ENCODE data around the gene PARP6. TPM values are rescaled to one million over a fixed set of nuclear protein-coding genes. Genes with fewer than 3 reads are reported as not detected.

PARP6 gene
- polyA plus RNA-seq, 1 donor from 2014 or later: 218 TPM

GRCh38 chr15:72288796-72289596 is 16.6 kb upstream of the PARP6 start:
- Histone ChIP-seq H3K4me2 (ENCODE audit: low read length) (no peak overlapping the region), H3K9ac (ENCODE audit: low read length) (no peak overlapping the region), H3K36me3 (ENCODE audit: insufficient read depth, low read length) (no peaks in the 10 kb centered on the region), H2AFZ (ENCODE audit: low read depth, low read length) (no peak overlapping the region), H3K9me3 (ENCODE audit: low read length) (no peaks in the 10 kb centered on the region), H4K20me1 (ENCODE audit: insufficient read depth) (no peaks in the 10 kb centered on the region), H3K4me3 (ENCODE audit: low read length) (no peak overlapping the region), H3K27me3 (ENCODE audit: insufficient read depth, low read depth, low read length) (no peaks in the 10 kb centered on the region), H3K79me2 (replicated peaks; ENCODE audit: insufficient read depth, low read length) (no peaks in the 10 kb centered on the region), H3K9me2 (ENCODE audit: insufficient read depth, low read length) (no peaks in the 10 kb centered on the region), H3F3A (ENCODE audit: insufficient read depth, low read length, poor library complexity, severe bottlenecking) (no peaks in the 10 kb centered on the region), H3K27ac (ENCODE audit: low read length) (no peak overlapping the region)
- TF ChIP-seq CTCF (IDR thresholded peaks at IDR 0.05; ENCODE audit: poor library complexity, severe bottlenecking) (no peak), TAF1 (IDR thresholded peaks at IDR 0.05; ENCODE audit: low read depth) (no peak), SMC3 (conservative IDR thresholded peaks at IDR 0.05; ENCODE audit: poor library complexity) (no peak), EZH2 (IDR thresholded peaks at IDR 0.05; ENCODE audit: borderline replicate concordance, insufficient read depth, low read length, poor library complexity, severe bottlenecking) (no peak), MXI1 (conservative IDR thresholded peaks at IDR 0.05; ENCODE audit: poor library complexity, severe bottlenecking) (no peak), EP300 (conservative IDR thresholded peaks at IDR 0.05; ENCODE audit: poor library complexity, severe bottlenecking) (no peak), RAD21 (conservative IDR thresholded peaks at IDR 0.05) (no peak), REST (IDR thresholded peaks at IDR 0.05; ENCODE audit: borderline replicate concordance) (no peak), POLR2AphosphoS5 (IDR thresholded peaks at IDR 0.05) (no peak)

- H3K27ac ChIP-seq (ENCODE audit: low read length): no peak overlapping the region
Measured at GRCh38 chr15:72285927-72286516, 13.7 kb upstream of the PARP6 start.

More at GRCh38 chr15:72285927-72286516, 13.7 kb upstream of the PARP6 start:
- Histone ChIP-seq H3K9me2 (ENCODE audit: insufficient read depth, low read length) (no peaks in the 10 kb centered on the region), H3K79me2 (replicated peaks; ENCODE audit: insufficient read depth, low read length) (no peaks in the 10 kb centered on the region), H2AFZ (ENCODE audit: low read depth, low read length) (no peak overlapping the region), H3K4me3 (ENCODE audit: low read length) (no peak overlapping the region), H4K20me1 (ENCODE audit: insufficient read depth) (no peaks in the 10 kb centered on the region), H3K9me3 (ENCODE audit: low read length) (no peaks in the 10 kb centered on the region), H3K4me2 (ENCODE audit: low read length) (no peak overlapping the region), H3K9ac (ENCODE audit: low read length) (no peak overlapping the region), H3K27me3 (ENCODE audit: insufficient read depth, low read depth, low read length) (no peaks in the 10 kb centered on the region), H3K36me3 (ENCODE audit: insufficient read depth, low read length) (no peaks in the 10 kb centered on the region), H3F3A (ENCODE audit: insufficient read depth, low read length, poor library complexity, severe bottlenecking) (no peaks in the 10 kb centered on the region)
- TF ChIP-seq EZH2 (IDR thresholded peaks at IDR 0.05; ENCODE audit: borderline replicate concordance, insufficient read depth, low read length, poor library complexity, severe bottlenecking) (no peak), EP300 (conservative IDR thresholded peaks at IDR 0.05; ENCODE audit: poor library complexity, severe bottlenecking) (no peak), POLR2AphosphoS5 (IDR thresholded peaks at IDR 0.05) (no peak), MXI1 (conservative IDR thresholded peaks at IDR 0.05; ENCODE audit: poor library complexity, severe bottlenecking) (no peak), RAD21 (conservative IDR thresholded peaks at IDR 0.05) (no peak), TAF1 (IDR thresholded peaks at IDR 0.05; ENCODE audit: low read depth) (no peak), SMC3 (conservative IDR thresholded peaks at IDR 0.05; ENCODE audit: poor library complexity) (no peak), CTCF (IDR thresholded peaks at IDR 0.05; ENCODE audit: poor library complexity, severe bottlenecking) (no peak), REST (IDR thresholded peaks at IDR 0.05; ENCODE audit: borderline replicate concordance) (no peak)

Data from neural cell (in vitro differentiated cells).